ENCODE measurements around the gene PIGX.
"Not testable (repeated sequence)": the region's sequence is repeated elsewhere in the genome, so short reads cannot be mapped to it uniquely, and the experiment has no call there.

PIGX gene

GRCh38 chr3:196706327-196706726 lies 5.8 kb upstream of the PIGX start:
- DNase-seq (ENCODE audit: low read depth in 3 of 3) = no peak

GRCh38 chr3:196706731-196707130 lies 5.4 kb upstream of the PIGX start:
- no peak for DNase-seq (ENCODE audit: low read depth in 3 of 3)

- DNase-seq (ENCODE audit: low read depth in 3 of 3) = no peak
Measured at GRCh38 chr3:196707566-196707965, 4.6 kb upstream of the PIGX start.

- no peak for DNase-seq (ENCODE audit: low read depth in 3 of 3)
Measured at GRCh38 chr3:196708467-196708866, 3.7 kb upstream of the PIGX start.

GRCh38 chr3:196712514-196713413 lies 587 bp downstream of the PIGX start:
- peak in 2 of 3 experiments; percentile 43 to 54 for DNase-seq (ENCODE audit: low read depth in 3 of 3)

GRCh38 chr3:196717162-196717561 lies 5.0 kb downstream of the PIGX start:
- not testable (repeated sequence) for DNase-seq (ENCODE audit: low read depth in 3 of 3)

GRCh38 chr3:196721097-196721496 lies 8.9 kb downstream of the PIGX start:
- DNase-seq (ENCODE audit: low read depth in 3 of 3) = no peak

- DNase-seq (ENCODE audit: low read depth in 3 of 3) = no peak
Measured at GRCh38 chr3:196726788-196727675, 14.9 kb downstream of the PIGX start.

- no peak for DNase-seq (ENCODE audit: low read depth in 3 of 3)
Measured at GRCh38 chr3:196735751-196736150, 23.6 kb downstream of the PIGX start.

- no peak for DNase-seq (ENCODE audit: low read depth in 3 of 3)
Measured at GRCh38 chr3:196736670-196737374, 24.6 kb downstream of the PIGX start.

- DNase-seq (ENCODE audit: low read depth in 3 of 3) = no peak
Measured at GRCh38 chr3:196737655-196738054, 25.5 kb downstream of the PIGX start.

- DNase-seq (ENCODE audit: low read depth in 3 of 3) = peak; percentile 86 to 87 (median 86)
Measured at GRCh38 chr3:196739671-196740480, 27.7 kb downstream of the PIGX start, which contains the start of gene PAK2. Gene PAK2, plus strand, starts transcription at chr3:196739857. Its CDS starts 42,790 bp downstream, at chr3:196782647.

GRCh38 chr3:196740481-196741248 lies 28.5 kb downstream of the PIGX start:
- DNase-seq (ENCODE audit: low read depth in 3 of 3) = peak in 1 of 3 experiments; percentile 17

GRCh38 chr3:196741249-196741889 lies 29.2 kb downstream of the PIGX start:
- no peak for DNase-seq (ENCODE audit: low read depth in 3 of 3)

GRCh38 chr3:196743569-196743968 lies 31.4 kb downstream of the PIGX start:
- DNase-seq (ENCODE audit: low read depth in 3 of 3) = not testable (repeated sequence)

GRCh38 chr3:196749125-196749524 lies 36.9 kb downstream of the PIGX start:
- DNase-seq (ENCODE audit: low read depth in 3 of 3) = no peak

GRCh38 chr3:196753201-196753600 lies 41.0 kb downstream of the PIGX start:
- DNase-seq (ENCODE audit: low read depth in 3 of 3) = no peak

- no peak for DNase-seq (ENCODE audit: low read depth in 3 of 3)
Measured at GRCh38 chr3:196754091-196754981, 42.2 kb downstream of the PIGX start.

- no peak for DNase-seq (ENCODE audit: low read depth in 3 of 3)
Measured at GRCh38 chr3:196756732-196757131, 44.6 kb downstream of the PIGX start.
